Esophagus (tissue), 2 donors: ENCODE measurements around the gene FER1L5. TPM values are rescaled to one million over a fixed set of nuclear protein-coding genes. Genes with fewer than 3 reads are reported as not detected.
A peak's percentile ranks its signal among the peaks of the same experiment; 100 is the strongest.

Source experiments
- H3K27ac ChIP-seq, 2 donors: one replicate each; pipeline ENCODE4 v1.5.1; 2013; ENCODE audit warnings: low read depth in 2 of 2, mild to moderate bottlenecking in 2 of 2, inconsistent platforms in 1 of 2, low read length in 1 of 2, moderate library complexity in 1 of 2
- H3K27me3 ChIP-seq, 2 donors: one replicate each; pipeline ENCODE4 v1.6.1; 2013; ENCODE audit warnings: low read length in 2 of 2, control low read depth in 1 of 2, mild to moderate bottlenecking in 1 of 2; ENCODE audit not compliant: insufficient read depth in 2 of 2, control insufficient read depth in 1 of 2
- H3K36me3 ChIP-seq, 2 donors: one replicate each; pipeline ENCODE4 v1.6.1; 2013; ENCODE audit warnings: low read length in 1 of 2; ENCODE audit not compliant: control insufficient read depth in 2 of 2, insufficient read depth in 2 of 2
- H3K4me1 ChIP-seq, 2 donors: one replicate each; pipeline ENCODE4 v1.6.1; 2013; ENCODE audit warnings: low read length in 1 of 2; ENCODE audit not compliant: control insufficient read depth in 2 of 2, insufficient read depth in 2 of 2
- H3K4me3 ChIP-seq, 2 donors: one replicate each; pipeline ENCODE4 v1.5.1; 2013; ENCODE audit warnings: low read length in 2 of 2, mild to moderate bottlenecking in 2 of 2, low read depth in 1 of 2, moderate library complexity in 1 of 2
- H3K9me3 ChIP-seq, 2 donors: one replicate each; pipeline ENCODE4 v1.6.1; 2013; ENCODE audit warnings: mild to moderate bottlenecking in 2 of 2, low read depth in 1 of 2, low read length in 1 of 2, moderate library complexity in 1 of 2; ENCODE audit not compliant: control insufficient read depth in 2 of 2, insufficient read depth in 1 of 2
- WGBS, 2 donors: extraction: QIAGEN DNeasy Blood & Tissue Kit; methylation state at CpG; one replicate each; pipeline ENCODE4 v1.1.7; 2013; 5-methylcytosine and 5-hydroxymethylcytosine counted together
- polyA plus RNA-seq, 2 donors: library from polyadenylated mRNA; stranded (reverse); fragments of 200-250 nt; gene quantifications; one replicate each; pipeline ENCODE4 v1.2.3, GENCODE V29; 2013
- donor health status: healthy with polysubstance abuse.
- donor health status: Bipolar disorder and iron deficiency.

The FER1L5 gene
- polyA plus RNA-seq, 2 donors = 0.02 to 0.20 TPM

GRCh38 chr2:96608469-96609455 lies 33.8 kb upstream of the FER1L5 start:
- Histone ChIP-seq H3K9me3 (no peaks in the 10 kb centered on the region), H3K4me3 (no peak overlapping the region), H3K27me3 (no peaks in the 10 kb centered on the region), H3K27ac (no peak overlapping the region), H3K36me3 (peaks cover 34 to 58% of the 10 kb centered on the region in 2 donors), H3K4me1 (no peaks in the 10 kb centered on the region)
- WGBS, 2 donors = 83 to 87% methylated on average over 13 of the region's 13 CpGs

- WGBS, 2 donors = 95 to 100% methylated on average over 1 of the region's 1 CpG
- Histone ChIP-seq H3K4me3 (no peak overlapping the region), H3K9me3 (no peaks in the 10 kb centered on the region), H3K27ac (no peak overlapping the region), H3K4me1 (no peaks in the 10 kb centered on the region), H3K27me3 (no peaks in the 10 kb centered on the region), H3K36me3 (peaks cover 18 to 23% of the 10 kb centered on the region in 2 donors)
These were observed 26.4 kb upstream of the FER1L5 start for GRCh38 chr2:96616128-96616527.

DNA sequence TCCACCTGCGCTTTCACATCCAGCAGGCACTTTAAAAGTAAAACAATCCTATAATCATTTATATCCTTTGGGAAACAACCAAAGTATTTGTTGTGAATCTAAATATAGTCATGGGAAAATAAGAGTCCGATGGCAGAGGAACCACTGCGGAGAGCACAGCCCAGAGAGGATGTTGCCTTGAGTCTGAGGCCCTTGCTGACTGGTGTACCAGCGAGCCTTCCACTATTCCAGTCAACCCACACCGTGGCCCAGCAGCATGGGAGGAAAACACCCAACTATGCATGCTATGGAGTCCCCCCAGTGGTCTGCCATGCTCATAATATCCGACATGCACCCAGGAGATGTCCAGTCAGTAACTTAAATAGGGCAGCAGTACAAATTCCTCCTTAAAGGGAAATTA lies 26.0 kb upstream of the FER1L5 start:
- no peak overlapping the region for H3K27ac ChIP-seq
- 84 to 88% methylated on average over 6 of the region's 6 CpGs for WGBS, 2 donors
- no peaks in the 10 kb centered on the region for H3K27me3 ChIP-seq
- peaks cover 18 to 23% of the 10 kb centered on the region in 2 donors for H3K36me3 ChIP-seq
- H3K4me1 ChIP-seq = no peaks in the 10 kb centered on the region
- H3K4me3 ChIP-seq = no peak overlapping the region
- H3K9me3 ChIP-seq = no peaks in the 10 kb centered on the region

DNA sequence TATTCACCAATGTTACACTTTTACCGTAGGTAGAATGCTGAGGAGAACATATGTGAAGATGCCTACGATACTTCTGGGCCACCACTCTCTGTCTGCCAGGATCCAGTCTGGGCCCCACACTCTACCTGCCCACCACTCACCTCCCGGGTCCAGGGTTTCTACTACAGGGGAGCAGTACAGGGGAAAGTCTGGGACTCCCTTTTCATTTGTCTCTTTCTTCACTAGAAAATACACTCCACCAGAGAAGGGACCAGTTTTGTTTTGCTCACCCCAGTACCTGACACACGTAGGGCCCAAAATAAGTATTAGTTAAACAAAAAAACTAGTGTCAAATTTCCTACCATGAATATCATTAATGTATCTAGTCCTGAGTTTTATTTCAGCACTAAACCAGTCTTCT lies 25.6 kb upstream of the FER1L5 start:
- Histone ChIP-seq H3K4me3 (no peak overlapping the region), H3K9me3 (no peaks in the 10 kb centered on the region), H3K36me3 (peaks cover 16 to 23% of the 10 kb centered on the region in 2 donors), H3K27me3 (no peaks in the 10 kb centered on the region), H3K4me1 (no peaks in the 10 kb centered on the region), H3K27ac (peak overlapping the region in 1 of 2 donors; percentile 8)
- WGBS, 2 donors = 91 to 94% methylated on average over 4 of the region's 4 CpGs

- Histone ChIP-seq H3K9me3 (no peaks in the 10 kb centered on the region), H3K27ac (no peak overlapping the region), H3K36me3 (peaks cover 7 to 13% of the 10 kb centered on the region in 2 donors), H3K27me3 (no peaks in the 10 kb centered on the region), H3K4me1 (peaks cover 2 to 3% of the 10 kb centered on the region in 2 donors), H3K4me3 (no peak overlapping the region)
- WGBS, 2 donors = 85 to 86% methylated on average over 8 of the region's 8 CpGs
These were observed 23.8 kb upstream of the FER1L5 start for GRCh38 chr2:96618596-96619283.

GRCh38 chr2:96622544-96622943 lies 20.0 kb upstream of the FER1L5 start:
- no peak overlapping the region for H3K27ac ChIP-seq
- H3K4me3 ChIP-seq = no peak overlapping the region
- WGBS, 2 donors = 85 to 91% methylated on average over 3 of the region's 3 CpGs
- H3K27me3 ChIP-seq = no peaks in the 10 kb centered on the region
- peaks cover 8 to 10% of the 10 kb centered on the region in 2 donors for H3K36me3 ChIP-seq
- no peaks in the 10 kb centered on the region for H3K9me3 ChIP-seq
- peaks cover 2 to 3% of the 10 kb centered on the region in 2 donors for H3K4me1 ChIP-seq

DNA sequence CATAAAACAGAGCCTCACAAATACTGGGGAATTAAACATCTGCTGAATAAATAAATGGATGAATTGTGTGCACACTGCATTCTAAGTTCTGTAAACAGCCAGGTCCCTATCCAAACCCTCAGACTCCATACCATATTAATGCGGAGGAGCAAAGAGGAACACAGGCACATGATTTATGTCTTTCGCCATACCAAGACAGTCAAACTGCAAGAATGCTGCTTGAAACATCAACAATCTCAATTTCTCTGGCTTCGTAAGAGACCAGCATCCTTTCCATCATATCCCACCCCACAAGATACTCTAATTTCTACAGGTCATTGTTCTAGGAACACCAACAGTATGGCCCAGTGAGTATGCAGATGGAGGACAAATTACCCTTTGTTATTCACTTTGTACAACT lies 19.4 kb upstream of the FER1L5 start:
- Histone ChIP-seq H3K4me1 (peaks cover 2 to 3% of the 10 kb centered on the region in 2 donors), H3K27ac (no peak overlapping the region), H3K27me3 (no peaks in the 10 kb centered on the region), H3K4me3 (no peak overlapping the region), H3K36me3 (peaks cover 9 to 10% of the 10 kb centered on the region in 2 donors), H3K9me3 (no peaks in the 10 kb centered on the region)
- 90 to 91% methylated on average over 3 of the region's 3 CpGs for whole genome bisulfite sequencing, 2 donors

DNA sequence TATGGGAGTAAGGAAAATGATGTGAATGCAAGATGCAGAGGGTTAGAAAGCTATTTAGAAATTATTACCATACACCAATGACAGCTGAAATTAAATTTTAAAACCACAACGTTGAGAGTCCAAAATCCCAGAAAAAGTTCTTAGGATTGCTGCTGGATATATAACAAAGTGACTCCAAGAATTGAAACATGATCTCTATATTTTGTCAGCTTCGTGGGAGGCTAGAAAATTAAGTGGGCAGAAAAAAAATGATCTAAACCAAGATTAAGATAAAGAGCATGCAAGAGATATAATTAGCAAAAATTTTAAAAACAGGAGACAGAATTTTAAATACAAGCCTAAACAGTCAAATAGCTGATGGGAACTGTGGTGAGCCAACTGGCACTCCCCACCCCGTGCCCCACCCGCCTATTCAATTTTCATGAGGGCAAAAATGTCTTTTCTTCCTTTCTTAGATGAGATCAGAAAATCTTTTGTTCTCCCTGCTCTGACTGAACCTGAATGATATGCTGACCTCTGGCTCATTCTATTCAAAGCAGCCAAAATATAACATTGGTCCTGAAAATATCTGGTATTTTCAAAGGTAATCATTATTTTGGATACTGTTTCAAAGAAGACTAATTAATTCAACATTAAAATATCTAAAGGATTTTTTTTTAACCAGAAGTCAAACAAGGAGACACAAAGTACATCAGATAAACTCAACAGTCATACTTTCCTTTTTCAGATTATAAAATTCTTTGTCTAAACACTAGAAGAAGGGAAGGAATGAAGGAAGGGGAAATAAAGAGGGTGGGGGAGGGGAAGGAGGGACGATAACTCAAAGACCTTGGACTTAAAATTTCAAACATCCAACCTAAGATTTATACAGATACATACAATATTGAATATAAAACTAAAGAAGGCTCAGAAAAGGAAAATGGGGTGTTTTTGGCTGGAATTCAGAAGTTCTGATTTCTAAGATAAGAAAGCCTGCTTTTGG lies 16.7 kb upstream of the FER1L5 start:
- H3K4me1 ChIP-seq = peaks cover 2 to 3% of the 10 kb centered on the region in 2 donors
- peaks cover under 1 to 2% of the 10 kb centered on the region in 2 donors for H3K36me3 ChIP-seq
- no peak overlapping the region for H3K4me3 ChIP-seq
- peak overlapping the region in 1 of 2 donors; percentile 7 for H3K27ac ChIP-seq
- no peaks in the 10 kb centered on the region for H3K9me3 ChIP-seq
- WGBS, 2 donors = 27 to 38% methylated on average over 5 of the region's 5 CpGs
- no peaks in the 10 kb centered on the region for H3K27me3 ChIP-seq

DNA sequence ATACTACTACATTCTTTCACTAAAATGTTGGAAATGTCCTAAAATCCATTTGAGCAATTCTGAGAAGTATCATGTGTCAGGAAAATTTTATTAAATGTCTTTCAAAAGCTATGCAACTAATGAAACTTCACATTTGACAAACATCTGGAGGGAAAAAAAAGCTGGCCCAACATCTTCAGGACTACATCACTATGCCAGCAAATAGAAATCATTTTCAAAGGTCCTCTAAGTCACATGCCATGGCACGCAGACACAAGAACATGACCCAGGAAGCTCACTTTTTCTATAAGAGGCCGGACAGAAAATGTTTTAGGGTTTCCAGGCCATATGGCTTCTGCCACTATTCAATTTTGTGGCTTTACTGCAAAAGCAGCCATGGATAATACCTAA lies 16.0 kb upstream of the FER1L5 start:
- Histone ChIP-seq H3K4me1 (peaks cover 2 to 4% of the 10 kb centered on the region in 2 donors), H3K27me3 (no peaks in the 10 kb centered on the region), H3K27ac (no peak overlapping the region), H3K4me3 (no peak overlapping the region), H3K36me3 (peaks cover 4 to 7% of the 10 kb centered on the region in 2 donors), H3K9me3 (no peaks in the 10 kb centered on the region)
- 25 to 44% methylated on average over 2 of the region's 2 CpGs for WGBS, 2 donors
